GM23338 (cell line): ENCODE data around the gene ECE2. TPM values are rescaled to one million over a fixed set of nuclear protein-coding genes. Genes with fewer than 3 reads are reported as not detected.

Experiments used
- EZH2 ChIP-seq: fragments of 200-600 bp; sonication (generic); IDR thresholded peaks from one replicate; pipeline ENCODE4 v1.8.0; 2017; ENCODE audit warnings: antibody characterized with exemption, mild to moderate bottlenecking, low read depth; ENCODE audit not compliant: unreplicated experiment
- EZH2phosphoT487 ChIP-seq: fragments of 200-600 bp; sonication (generic); IDR thresholded peaks from one replicate; pipeline ENCODE4 v1.8.1; 2018; ENCODE audit warnings: antibody characterized with exemption; ENCODE audit not compliant: unreplicated experiment
- JUNB ChIP-seq: IDR thresholded peaks from one replicate; pipeline ENCODE4 v1.6.1; 2016; ENCODE audit warnings: antibody characterized with exemption; ENCODE audit not compliant: unreplicated experiment
- NANOG ChIP-seq: IDR thresholded peaks from 2 replicates; pipeline ENCODE4 v1.6.1; 2016; ENCODE audit warnings: antibody characterized with exemption, borderline replicate concordance
- POLR2AphosphoS5 ChIP-seq: IDR thresholded peaks from 2 replicates; pipeline ENCODE4 v1.6.1; 2016; ENCODE audit warnings: antibody characterized with exemption, low read depth
- ZNF114 ChIP-seq: fragments of 250-450 bp; sonication (Bioruptor Pico); IDR thresholded peaks from 2 replicates; pipeline ENCODE4 v1.5.0; 2020; ENCODE audit warnings: mild to moderate bottlenecking, moderate library complexity
- ZNF331 ChIP-seq: fragments of 250-450 bp; sonication (Bioruptor Pico); IDR thresholded peaks from 2 replicates; pipeline ENCODE4 v1.5.0; 2020; ENCODE audit warnings: low read depth, mild to moderate bottlenecking, moderate library complexity
- polyA plus RNA-seq: library from polyadenylated mRNA; unstranded; fragments of >200 nt; fragmentation: Nextera tagmentation; extraction: Ambion mirVana; gene quantifications from 2 replicates; pipeline ENCODE4 v1.2.1, GENCODE V29; 2016
- total RNA-seq: library from RNA; depleted of rRNA; stranded (reverse); fragments of >200 nt; shearing (Covaris generic); gene quantifications from 2 replicates; pipeline ENCODE4 v1.2.3, GENCODE V29; 2014
- TF ChIP-seq, protein P1 (sequence below): fragments of 250-450 bp; sonication (Bioruptor Pico); IDR thresholded peaks from 2 replicates; pipeline ENCODE4 v1.5.0; 2020; ENCODE audit warnings: mild to moderate bottlenecking, moderate library complexity
- TF ChIP-seq, protein P2 (sequence below): IDR thresholded peaks from 2 replicates; pipeline ENCODE4 v1.6.1; 2016; ENCODE audit warnings: antibody characterized with exemption
- TF ChIP-seq, protein P3 (sequence below), 2 experiments: fragments of 200-600 bp in 1 of 2; sonication (generic) in 1 of 2; conservative IDR thresholded peaks; 2 replicates each; pipeline versions ENCODE4 v1.5.1 to v1.6.1; 2016 to 2017; ENCODE audit warnings: antibody characterized with exemption in 2 of 2, low read depth in 2 of 2, mild to moderate bottlenecking in 2 of 2, moderate library complexity in 1 of 2

The ECE2 gene
- total and polyA plus RNA-seq, 2 experiments from 2014 or later, result 0.24 to 0.48 TPM

DNA sequence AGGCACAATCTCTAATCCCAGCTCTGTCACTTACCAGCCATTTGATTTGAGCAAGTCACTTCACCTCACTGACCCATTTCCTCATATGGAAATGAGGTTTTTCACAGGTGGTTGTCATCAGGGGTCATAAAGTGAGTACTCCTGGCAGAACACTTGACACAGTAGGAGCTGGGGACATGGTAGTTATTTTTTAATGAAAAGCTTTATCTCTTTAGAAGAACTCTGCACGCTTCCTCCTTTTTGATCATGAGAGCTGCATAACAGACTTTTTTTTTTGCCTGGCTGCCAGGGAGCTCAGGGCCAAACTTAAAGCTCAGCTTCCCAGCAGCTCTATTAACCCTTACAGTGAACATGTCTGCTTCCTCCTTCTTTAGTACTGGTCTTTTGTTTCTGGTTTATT, 38.0 kb upstream of the ECE2 start (continued):
- TF ChIP-seq, protein P1, sequence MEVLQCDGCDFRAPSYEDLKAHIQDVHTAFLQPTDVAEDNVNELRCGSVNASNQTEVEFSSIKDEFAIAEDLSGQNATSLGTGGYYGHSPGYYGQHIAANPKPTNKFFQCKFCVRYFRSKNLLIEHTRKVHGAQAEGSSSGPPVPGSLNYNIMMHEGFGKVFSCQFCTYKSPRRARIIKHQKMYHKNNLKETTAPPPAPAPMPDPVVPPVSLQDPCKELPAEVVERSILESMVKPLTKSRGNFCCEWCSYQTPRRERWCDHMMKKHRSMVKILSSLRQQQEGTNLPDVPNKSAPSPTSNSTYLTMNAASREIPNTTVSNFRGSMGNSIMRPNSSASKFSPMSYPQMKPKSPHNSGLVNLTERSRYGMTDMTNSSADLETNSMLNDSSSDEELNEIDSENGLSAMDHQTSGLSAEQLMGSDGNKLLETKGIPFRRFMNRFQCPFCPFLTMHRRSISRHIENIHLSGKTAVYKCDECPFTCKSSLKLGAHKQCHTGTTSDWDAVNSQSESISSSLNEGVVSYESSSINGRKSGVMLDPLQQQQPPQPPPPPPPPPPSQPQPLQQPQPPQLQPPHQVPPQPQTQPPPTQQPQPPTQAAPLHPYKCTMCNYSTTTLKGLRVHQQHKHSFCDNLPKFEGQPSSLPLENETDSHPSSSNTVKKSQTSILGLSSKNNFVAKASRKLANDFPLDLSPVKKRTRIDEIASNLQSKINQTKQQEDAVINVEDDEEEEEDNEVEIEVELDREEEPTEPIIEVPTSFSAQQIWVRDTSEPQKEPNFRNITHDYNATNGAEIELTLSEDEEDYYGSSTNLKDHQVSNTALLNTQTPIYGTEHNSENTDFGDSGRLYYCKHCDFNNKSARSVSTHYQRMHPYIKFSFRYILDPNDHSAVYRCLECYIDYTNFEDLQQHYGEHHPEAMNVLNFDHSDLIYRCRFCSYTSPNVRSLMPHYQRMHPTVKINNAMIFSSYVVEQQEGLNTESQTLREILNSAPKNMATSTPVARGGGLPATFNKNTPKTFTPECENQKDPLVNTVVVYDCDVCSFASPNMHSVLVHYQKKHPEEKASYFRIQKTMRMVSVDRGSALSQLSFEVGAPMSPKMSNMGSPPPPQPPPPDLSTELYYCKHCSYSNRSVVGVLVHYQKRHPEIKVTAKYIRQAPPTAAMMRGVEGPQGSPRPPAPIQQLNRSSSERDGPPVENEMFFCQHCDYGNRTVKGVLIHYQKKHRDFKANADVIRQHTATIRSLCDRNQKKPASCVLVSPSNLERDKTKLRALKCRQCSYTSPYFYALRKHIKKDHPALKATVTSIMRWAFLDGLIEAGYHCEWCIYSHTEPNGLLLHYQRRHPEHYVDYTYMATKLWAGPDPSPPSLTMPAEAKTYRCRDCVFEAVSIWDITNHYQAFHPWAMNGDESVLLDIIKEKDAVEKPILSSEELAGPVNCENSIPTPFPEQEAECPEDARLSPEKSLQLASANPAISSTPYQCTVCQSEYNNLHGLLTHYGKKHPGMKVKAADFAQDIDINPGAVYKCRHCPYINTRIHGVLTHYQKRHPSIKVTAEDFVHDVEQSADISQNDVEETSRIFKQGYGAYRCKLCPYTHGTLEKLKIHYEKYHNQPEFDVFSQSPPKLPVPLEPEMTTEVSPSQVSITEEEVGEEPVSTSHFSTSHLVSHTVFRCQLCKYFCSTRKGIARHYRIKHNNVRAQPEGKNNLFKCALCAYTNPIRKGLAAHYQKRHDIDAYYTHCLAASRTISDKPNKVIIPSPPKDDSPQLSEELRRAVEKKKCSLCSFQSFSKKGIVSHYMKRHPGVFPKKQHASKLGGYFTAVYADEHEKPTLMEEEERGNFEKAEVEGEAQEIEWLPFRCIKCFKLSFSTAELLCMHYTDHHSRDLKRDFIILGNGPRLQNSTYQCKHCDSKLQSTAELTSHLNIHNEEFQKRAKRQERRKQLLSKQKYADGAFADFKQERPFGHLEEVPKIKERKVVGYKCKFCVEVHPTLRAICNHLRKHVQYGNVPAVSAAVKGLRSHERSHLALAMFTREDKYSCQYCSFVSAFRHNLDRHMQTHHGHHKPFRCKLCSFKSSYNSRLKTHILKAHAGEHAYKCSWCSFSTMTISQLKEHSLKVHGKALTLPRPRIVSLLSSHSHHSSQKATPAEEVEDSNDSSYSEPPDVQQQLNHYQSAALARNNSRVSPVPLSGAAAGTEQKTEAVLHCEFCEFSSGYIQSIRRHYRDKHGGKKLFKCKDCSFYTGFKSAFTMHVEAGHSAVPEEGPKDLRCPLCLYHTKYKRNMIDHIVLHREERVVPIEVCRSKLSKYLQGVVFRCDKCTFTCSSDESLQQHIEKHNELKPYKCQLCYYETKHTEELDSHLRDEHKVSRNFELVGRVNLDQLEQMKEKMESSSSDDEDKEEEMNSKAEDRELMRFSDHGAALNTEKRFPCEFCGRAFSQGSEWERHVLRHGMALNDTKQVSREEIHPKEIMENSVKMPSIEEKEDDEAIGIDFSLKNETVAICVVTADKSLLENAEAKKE (CRISPR knock-in tag), result no peak
- TF ChIP-seq ZNF331 (CRISPR knock-in tag) (no peak), JUNB (no peak), NANOG (no peak), EZH2 (no peak), POLR2AphosphoS5 (no peak), ZNF114 (CRISPR knock-in tag) (no peak), EZH2phosphoT487 (no peak)
- TF ChIP-seq, protein P2, sequence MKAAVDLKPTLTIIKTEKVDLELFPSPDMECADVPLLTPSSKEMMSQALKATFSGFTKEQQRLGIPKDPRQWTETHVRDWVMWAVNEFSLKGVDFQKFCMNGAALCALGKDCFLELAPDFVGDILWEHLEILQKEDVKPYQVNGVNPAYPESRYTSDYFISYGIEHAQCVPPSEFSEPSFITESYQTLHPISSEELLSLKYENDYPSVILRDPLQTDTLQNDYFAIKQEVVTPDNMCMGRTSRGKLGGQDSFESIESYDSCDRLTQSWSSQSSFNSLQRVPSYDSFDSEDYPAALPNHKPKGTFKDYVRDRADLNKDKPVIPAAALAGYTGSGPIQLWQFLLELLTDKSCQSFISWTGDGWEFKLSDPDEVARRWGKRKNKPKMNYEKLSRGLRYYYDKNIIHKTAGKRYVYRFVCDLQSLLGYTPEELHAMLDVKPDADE, result no peak
- TF ChIP-seq, protein P3, sequence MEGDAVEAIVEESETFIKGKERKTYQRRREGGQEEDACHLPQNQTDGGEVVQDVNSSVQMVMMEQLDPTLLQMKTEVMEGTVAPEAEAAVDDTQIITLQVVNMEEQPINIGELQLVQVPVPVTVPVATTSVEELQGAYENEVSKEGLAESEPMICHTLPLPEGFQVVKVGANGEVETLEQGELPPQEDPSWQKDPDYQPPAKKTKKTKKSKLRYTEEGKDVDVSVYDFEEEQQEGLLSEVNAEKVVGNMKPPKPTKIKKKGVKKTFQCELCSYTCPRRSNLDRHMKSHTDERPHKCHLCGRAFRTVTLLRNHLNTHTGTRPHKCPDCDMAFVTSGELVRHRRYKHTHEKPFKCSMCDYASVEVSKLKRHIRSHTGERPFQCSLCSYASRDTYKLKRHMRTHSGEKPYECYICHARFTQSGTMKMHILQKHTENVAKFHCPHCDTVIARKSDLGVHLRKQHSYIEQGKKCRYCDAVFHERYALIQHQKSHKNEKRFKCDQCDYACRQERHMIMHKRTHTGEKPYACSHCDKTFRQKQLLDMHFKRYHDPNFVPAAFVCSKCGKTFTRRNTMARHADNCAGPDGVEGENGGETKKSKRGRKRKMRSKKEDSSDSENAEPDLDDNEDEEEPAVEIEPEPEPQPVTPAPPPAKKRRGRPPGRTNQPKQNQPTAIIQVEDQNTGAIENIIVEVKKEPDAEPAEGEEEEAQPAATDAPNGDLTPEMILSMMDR (conservative IDR thresholded peaks at IDR 0.05; ENCODE audit: low read depth in 2 of 2), result no peak
